CD8-positive, alpha-beta memory T cell (primary cell): ENCODE results near the gene TRO. TPM values are rescaled to one million over a fixed set of nuclear protein-coding genes. Genes with fewer than 3 reads are reported as not detected.

Experiments used
- CTCF ChIA-PET: fragments of 350-600 bp; sonication (Branson Sonifier 250); formaldehyde crosslinking; loops from one replicate; lab custom pipeline; 2021; ENCODE audit warnings: antibody characterized with exemption; lab: Charles Lee
- POLR2A ChIA-PET: fragments of 350-600 bp; sonication (Branson Sonifier 250); formaldehyde crosslinking; loops from one replicate; lab custom pipeline; 2021; ENCODE audit warnings: antibody characterized with exemption; lab: Charles Lee
- DNase-seq, 5 donors: peaks; one replicate each; pipeline versions ENCODE4 v3.0.0 to v3.0.0-alpha.2; 2020 to 2022; ENCODE audit warnings: mixed read lengths in 1 of 5
- H3K27ac ChIP-seq: one replicate; pipeline ENCODE4 v1.7.0; 2013; ENCODE audit warnings: low read depth, mild to moderate bottlenecking, low read length, moderate library complexity
- H3K27me3 ChIP-seq: 2 replicates; pipeline ENCODE4 v1.7.0; 2013; ENCODE audit warnings: low read length, mild to moderate bottlenecking; ENCODE audit not compliant: insufficient read depth, poor library complexity, severe bottlenecking
- H3K36me3 ChIP-seq: 2 replicates; pipeline ENCODE4 v1.7.0; 2013; ENCODE audit warnings: mild to moderate bottlenecking, low read length, moderate library complexity; ENCODE audit not compliant: insufficient read depth
- H3K4me1 ChIP-seq: 2 replicates; pipeline ENCODE4 v1.7.0; 2013; ENCODE audit warnings: mild to moderate bottlenecking, low read length, moderate library complexity; ENCODE audit not compliant: insufficient read depth
- H3K4me3 ChIP-seq: 2 replicates; pipeline ENCODE4 v1.7.0; 2013; ENCODE audit warnings: mild to moderate bottlenecking, low read length
- H3K9me3 ChIP-seq: 2 replicates; pipeline ENCODE4 v1.7.0; 2013; ENCODE audit warnings: mild to moderate bottlenecking, low read length
- H3K27ac Mint-ChIP-seq, 8 donors: one replicate each; pipeline ENCODE4 v1.8.0; 2020 to 2021; ENCODE audit warnings: mixed read lengths in 8 of 8, mild to moderate bottlenecking in 6 of 8, inconsistent platforms in 3 of 8, moderate library complexity in 3 of 8
- H3K27me3 Mint-ChIP-seq, 2 donors: one replicate each; pipeline ENCODE4 v1.8.0; 2020 to 2021; ENCODE audit warnings: mixed read lengths in 2 of 2, mild to moderate bottlenecking in 1 of 2, moderate library complexity in 1 of 2
- H3K36me3 Mint-ChIP-seq, 3 donors: one replicate each; pipeline ENCODE4 v1.8.0; 2020 to 2021; ENCODE audit warnings: mixed read lengths in 3 of 3, inconsistent platforms in 1 of 3, mild to moderate bottlenecking in 1 of 3
- H3K4me1 Mint-ChIP-seq, 3 donors: one replicate each; pipeline ENCODE4 v1.8.0; 2020 to 2021; ENCODE audit warnings: mixed read lengths in 3 of 3, inconsistent platforms in 1 of 3, mild to moderate bottlenecking in 1 of 3
- H3K4me3 Mint-ChIP-seq, 7 donors: one replicate each; pipeline ENCODE4 v1.8.0; 2020 to 2021; ENCODE audit warnings: mixed read lengths in 7 of 7, mild to moderate bottlenecking in 6 of 7, moderate library complexity in 4 of 7, inconsistent platforms in 2 of 7
- H3K9me3 Mint-ChIP-seq, 5 donors: one replicate each; pipeline ENCODE4 v1.8.0; 2020 to 2022; ENCODE audit warnings: mixed read lengths in 5 of 5, mild to moderate bottlenecking in 3 of 5, moderate library complexity in 2 of 5, inconsistent platforms in 1 of 5
- polyA plus RNA-seq: library from polyadenylated mRNA; unstranded; fragments of 300-500 nt; fragmentation: Illumina TruSeq; gene quantifications from one replicate; pipeline ENCODE4 v1.2.3, GENCODE V29; 2021
- total RNA-seq, 2 experiments: library from RNA; stranded (reverse); gene quantifications; one replicate each; pipeline ENCODE4 v1.2.3, GENCODE V29; 2021

Gene TRO
- total and polyA plus RNA-seq, 3 experiments from 2014 or later = 1.8 to 4.2 (median 3.4) TPM

DNA sequence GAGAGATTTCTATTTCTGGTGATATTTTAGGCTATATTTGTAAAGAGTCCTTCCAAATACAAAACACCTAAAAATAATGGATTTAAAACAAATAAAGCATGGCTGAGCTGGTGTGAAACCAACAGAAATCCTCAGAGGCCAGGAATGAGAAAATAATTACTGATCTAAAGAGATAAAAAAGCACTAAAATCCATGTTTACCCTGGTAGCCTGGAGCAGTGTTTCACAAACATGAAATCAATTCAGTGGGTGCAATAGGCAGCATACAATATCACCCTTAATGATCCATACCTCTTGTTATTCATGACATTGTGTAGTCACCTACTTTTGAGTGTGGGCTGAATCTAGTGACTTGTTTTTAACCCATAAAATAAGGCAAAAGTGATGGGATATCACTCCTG, 58.8 kb downstream of the TRO start:
- DNase-seq = no peak
- H3K27me3 ChIP-seq = no peaks in the 10 kb centered on the region
- H3K9me3 ChIP-seq = no peaks in the 10 kb centered on the region
- H3K4me1 Mint-ChIP-seq = no peaks in the 10 kb centered on the region
- no peak overlapping the region for H3K27ac Mint-ChIP-seq
- peaks cover 0 to 7% (median 3%) of the 10 kb centered on the region in 5 donors for H3K9me3 Mint-ChIP-seq
- POLR2A ChIA-PET = no interaction called here
- H3K4me3 Mint-ChIP-seq = no peak overlapping the region
- no peak overlapping the region for H3K4me3 ChIP-seq
- CTCF ChIA-PET = no interaction called here
- peaks cover 0 to 16% of the 10 kb centered on the region in 2 donors for H3K27me3 Mint-ChIP-seq
- H3K4me1 ChIP-seq = no peaks in the 10 kb centered on the region
- H3K36me3 Mint-ChIP-seq = peaks cover 0 to 4% (median 0%) of the 10 kb centered on the region in 3 donors
- no peaks in the 10 kb centered on the region for H3K36me3 ChIP-seq
- H3K27ac ChIP-seq = no peak overlapping the region

DNA sequence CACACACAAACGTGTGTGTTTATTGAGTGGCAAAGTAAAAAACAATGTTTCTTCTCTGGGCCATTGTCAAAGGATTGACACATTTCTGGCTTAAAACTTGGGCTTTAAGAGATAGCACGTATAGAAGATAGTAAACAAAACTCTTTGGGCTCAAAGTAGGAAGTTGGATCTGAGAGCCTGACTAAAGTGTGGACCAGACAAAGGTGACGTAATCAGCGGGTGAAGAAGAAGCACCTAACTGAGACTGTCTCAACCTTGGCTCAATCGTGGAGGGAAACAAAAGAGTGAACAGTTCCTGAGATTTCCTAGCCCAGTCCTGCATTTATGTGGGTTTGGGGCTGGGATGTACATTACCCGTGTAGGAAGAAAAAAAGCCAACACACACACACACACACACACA, 59.7 kb downstream of the TRO start:
- H3K27me3 Mint-ChIP-seq = peaks cover 0 to 9% of the 10 kb centered on the region in 2 donors
- ChIA-PET CTCF (no interaction called here), POLR2A (no interaction called here)
- peaks cover 0 to 4% (median 0%) of the 10 kb centered on the region in 3 donors for H3K36me3 Mint-ChIP-seq
- H3K4me3 Mint-ChIP-seq = no peak overlapping the region
- Histone ChIP-seq H3K4me1 (no peaks in the 10 kb centered on the region), H3K27me3 (no peaks in the 10 kb centered on the region), H3K9me3 (no peaks in the 10 kb centered on the region), H3K27ac (no peak overlapping the region), H3K4me3 (no peak overlapping the region), H3K36me3 (no peaks in the 10 kb centered on the region)
- peaks cover 0 to 7% (median 3%) of the 10 kb centered on the region in 5 donors for H3K9me3 Mint-ChIP-seq
- DNase-seq = no peak
- H3K27ac Mint-ChIP-seq = no peak overlapping the region
- H3K4me1 Mint-ChIP-seq = no peaks in the 10 kb centered on the region

Other genes starting within 250 kb of the TRO start
- gene ITIH6, start 122.6 kb upstream of the TRO start, total RNA-seq = not detected
- not detected for gene ITIH6, start 122.6 kb upstream of the TRO start, polyA plus RNA-seq
- gene MAGED2, start 113.1 kb upstream of the TRO start, total RNA-seq = 10 to 100 TPM; 43.0 to 45.6 TPM
- 124 TPM for gene MAGED2, start 113.1 kb upstream of the TRO start, polyA plus RNA-seq
- under 1 TPM; 0.53 to 0.69 TPM for gene PFKFB1, start 73.4 kb downstream of the TRO start, total RNA-seq
- gene PFKFB1, start 73.4 kb downstream of the TRO start, polyA plus RNA-seq = not detected
- gene APEX2, start 79.5 kb downstream of the TRO start, total RNA-seq = 10 to 100 TPM; 35.2 to 42.8 TPM
- 26.0 TPM for gene APEX2, start 79.5 kb downstream of the TRO start, polyA plus RNA-seq
- not detected for gene ALAS2, start 110.2 kb downstream of the TRO start, total RNA-seq
- gene ALAS2, start 110.2 kb downstream of the TRO start, polyA plus RNA-seq = not detected
- gene PAGE2B, start 154.2 kb downstream of the TRO start, total RNA-seq = not detected
- not detected for gene PAGE2B, start 154.2 kb downstream of the TRO start, polyA plus RNA-seq
- not detected for gene PAGE2, start 168.2 kb downstream of the TRO start, total RNA-seq
- gene PAGE2, start 168.2 kb downstream of the TRO start, polyA plus RNA-seq = not detected